GM12892 (cell line): ENCODE measurements around the gene DICER1.

Experiments used
- POLR2A ChIP-seq: IDR thresholded peaks from 2 replicates; pipeline ENCODE4 v1.6.1; 2011; ENCODE audit warnings: low read depth, low read length, control low read depth
- TAF1 ChIP-seq: IDR thresholded peaks from 2 replicates; pipeline ENCODE4 v1.6.1; 2011; ENCODE audit warnings: low read depth, mild to moderate bottlenecking, control low read depth, low read length, borderline replicate concordance

GRCh38 chr14:95062946-95063345, 94.4 kb downstream of the DICER1 start:
- TF ChIP-seq TAF1 (no peak), POLR2A (no peak)
